HG03066 (cell line): ENCODE results near the gene GFPT2.
"Not testable (repeated sequence)": the region's sequence is repeated elsewhere in the genome, so short reads cannot be mapped to it uniquely, and the experiment has no call there.

ENCODE experiments used
- ATAC-seq: cut with Tn5 transposase; IDR thresholded peaks from one replicate; pipeline ENCODE4 v1.9.1; 2021; ENCODE audit warnings: low read depth; ENCODE audit not compliant: unreplicated experiment

Gene GFPT2

DNA sequence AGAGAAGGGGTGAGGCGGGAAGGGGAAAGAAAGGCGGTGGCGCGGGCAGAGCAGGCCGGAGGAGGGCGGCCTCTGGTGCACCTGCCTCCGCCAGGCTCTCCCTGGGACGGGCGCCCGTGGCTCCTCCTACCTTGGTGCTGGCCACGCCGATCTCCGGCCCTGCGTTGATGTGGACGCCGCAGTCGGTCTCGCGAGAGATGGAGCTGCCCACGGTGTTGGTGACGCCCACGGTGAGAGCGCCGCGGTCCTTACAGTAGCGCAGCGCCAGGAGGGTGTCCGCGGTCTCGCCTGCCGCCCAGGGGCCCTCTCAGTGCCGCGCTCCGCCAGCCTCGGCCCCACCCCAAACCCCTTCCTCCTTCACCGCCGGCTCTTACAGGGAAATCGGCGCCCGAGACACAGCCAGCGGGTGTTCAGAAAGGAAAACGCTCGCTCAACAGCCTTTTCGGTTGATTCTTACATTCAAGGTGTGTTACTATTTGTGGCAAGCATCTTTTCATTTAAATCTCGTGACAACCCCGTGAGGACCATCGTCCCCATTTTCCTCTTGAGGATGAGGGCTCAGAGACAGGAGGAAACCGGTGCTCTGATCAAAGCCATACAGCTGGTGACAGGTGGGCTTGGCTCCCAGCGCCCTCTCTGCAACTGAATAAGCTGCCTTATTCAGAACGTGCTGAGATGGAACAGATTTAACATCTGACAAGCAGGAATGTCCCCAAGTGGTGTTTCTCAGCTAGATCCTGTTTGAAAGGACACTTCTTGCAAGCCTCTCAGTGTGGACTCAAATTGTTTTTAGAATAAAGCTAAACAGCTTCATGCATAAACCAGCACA, 39.2 kb downstream of the GFPT2 start:
- no peak for ATAC-seq

DNA sequence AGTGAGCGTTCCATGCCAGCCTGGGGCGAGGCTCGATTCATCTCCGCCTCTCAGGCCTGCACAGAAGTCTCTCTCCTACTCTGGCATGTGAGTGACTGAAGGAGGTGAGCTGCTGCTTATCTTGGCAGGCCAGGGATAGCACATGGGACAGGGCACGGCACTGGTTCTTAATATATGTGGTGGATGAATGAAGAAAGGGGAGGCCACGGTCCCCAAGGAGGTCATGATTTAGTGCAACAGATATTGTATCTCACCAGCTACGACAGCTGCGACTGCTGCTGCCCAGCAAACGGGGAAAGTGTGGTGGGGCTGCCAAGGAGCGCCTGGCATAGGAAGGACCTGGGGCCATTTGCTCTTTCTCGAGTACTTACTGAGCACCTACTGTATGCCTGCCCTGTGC, 41.9 kb downstream of the GFPT2 start:
- no peak for ATAC-seq

DNA sequence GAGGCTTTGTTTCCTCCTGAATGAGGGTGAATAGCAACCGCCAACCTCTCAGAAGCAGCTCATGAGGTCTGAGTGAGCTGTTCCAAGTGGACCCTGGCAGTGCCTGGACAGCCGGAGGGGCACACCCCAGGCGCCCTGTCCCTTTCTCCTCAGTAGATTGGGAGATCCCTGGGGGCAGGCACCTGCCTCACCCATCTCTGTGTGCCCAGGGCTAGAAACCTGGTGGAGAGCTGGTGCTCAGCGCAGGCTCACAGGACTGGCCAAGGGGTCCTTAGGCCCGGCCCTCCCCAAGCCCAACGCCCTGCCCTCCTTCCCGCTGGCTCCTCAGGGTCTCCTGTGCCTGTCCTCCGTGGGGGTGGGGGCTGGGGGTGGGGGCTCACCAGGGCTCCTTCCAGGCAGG, 46.3 kb downstream of the GFPT2 start:
- ATAC-seq, result no peak

DNA sequence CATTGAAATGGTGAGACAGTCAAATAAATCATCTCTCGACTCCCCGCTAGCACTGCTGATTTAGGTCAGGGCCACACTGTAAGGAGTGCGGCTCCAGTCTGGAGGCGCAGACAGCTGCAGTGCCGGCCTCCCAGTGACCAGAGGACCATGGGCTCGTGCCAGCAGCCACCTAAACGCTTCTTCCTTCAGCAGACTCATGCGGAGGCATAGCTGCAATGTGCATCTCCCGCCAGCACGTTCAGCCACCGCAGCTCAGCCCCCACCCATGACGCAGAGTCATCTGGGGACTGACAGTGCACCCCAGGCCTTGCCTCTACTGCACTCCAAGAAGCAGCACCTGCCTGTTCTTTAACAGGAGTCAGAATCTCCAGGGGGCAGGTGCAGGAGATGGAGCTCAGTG, 47.7 kb downstream of the GFPT2 start:
- no peak for ATAC-seq

DNA sequence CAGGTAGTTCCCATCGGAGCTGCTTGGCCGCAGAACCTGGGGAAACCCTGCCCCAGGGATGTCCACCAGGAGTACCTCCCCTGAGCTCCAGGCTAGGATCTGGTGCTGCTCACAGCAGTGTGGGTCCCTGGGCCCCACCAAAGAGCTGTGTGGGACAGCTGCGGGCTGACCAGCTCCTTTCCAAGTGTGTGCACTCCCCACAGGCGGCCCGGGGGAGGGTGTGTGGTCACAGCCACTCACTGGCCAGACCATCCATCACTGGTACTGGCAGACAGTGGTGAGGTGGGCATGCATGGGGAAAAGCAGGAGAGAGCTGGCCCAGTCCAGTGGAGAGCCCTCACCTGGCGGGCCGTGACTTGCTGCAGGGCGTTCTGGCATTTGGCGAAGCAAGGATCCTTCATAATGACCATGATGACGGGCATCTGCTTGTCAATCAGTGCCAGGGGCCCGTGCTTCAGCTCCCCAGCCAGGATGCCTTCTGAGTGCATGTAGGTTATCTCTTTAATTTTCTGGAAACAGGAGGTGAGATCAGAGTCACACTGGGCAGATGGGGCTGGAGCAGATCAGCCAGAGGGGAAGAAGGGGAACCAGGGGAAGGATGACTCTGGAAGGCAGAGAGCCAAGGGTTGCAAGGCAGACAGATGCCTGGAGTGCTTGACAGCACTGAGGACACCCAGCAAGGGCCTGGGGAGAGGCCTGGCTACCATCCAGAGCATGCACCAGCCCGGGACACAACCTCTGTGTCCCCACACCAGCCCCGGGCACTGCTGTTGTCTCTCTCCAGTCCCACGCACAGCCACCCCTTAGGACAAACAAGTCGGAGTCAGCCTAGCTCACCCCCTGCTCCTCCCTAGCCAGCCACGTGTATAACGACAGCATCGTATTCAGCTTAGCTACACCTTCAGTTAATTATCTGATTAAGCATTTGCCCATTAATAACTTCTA, 48.4 kb downstream of the GFPT2 start:
- ATAC-seq, result no peak

DNA sequence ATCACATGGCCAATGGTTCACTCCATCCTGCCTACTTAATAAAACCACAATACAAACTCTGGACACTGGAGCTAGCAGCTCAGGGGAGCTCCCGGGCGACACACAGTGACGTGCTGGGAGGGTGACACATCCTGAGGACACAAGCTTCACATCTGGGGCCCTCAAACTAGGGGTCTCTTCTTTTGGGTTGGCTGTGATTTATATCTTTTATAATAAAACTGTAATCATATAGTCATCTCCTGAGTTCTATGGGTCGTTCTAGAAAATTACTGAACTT, 49.2 kb downstream of the GFPT2 start:
- ATAC-seq, result no peak

DNA sequence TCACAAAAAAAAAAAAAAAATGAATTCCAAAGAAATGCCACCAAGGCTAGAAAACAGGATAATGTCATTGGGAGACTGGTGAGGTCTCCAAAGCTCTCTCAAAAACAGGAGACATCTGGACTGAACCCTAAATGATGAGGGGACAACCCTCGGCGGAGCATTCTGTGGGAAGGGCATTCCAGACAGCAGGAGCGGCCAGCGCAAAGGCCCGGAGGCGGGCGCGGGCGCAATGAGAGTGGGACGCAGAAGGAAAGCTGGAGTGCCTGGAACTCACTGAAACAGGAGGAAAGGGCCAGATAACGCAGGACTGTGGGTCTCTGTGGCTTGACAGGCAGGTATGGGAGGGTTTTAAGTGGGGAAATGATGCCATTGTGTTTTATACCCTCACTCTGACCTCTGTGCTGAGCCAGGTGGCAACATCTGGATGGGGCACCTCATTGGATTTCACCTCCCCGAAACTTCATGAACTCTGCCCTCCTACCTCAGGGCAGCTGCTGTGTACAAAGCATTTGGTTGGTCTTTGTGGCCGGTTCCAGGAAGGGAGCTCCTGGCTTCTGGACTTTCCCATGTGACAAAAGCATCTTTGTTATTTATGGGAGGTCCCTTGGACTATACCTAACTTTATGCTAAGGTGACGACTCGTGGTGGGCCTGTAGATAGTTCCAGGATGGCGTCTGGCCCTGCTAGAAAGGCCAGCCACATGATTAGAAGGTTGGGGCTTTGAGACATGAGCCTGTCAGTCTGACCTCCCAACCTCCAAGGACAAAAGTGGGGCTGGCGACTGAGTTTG, 49.7 kb downstream of the GFPT2 start:
- no peak for ATAC-seq

DNA sequence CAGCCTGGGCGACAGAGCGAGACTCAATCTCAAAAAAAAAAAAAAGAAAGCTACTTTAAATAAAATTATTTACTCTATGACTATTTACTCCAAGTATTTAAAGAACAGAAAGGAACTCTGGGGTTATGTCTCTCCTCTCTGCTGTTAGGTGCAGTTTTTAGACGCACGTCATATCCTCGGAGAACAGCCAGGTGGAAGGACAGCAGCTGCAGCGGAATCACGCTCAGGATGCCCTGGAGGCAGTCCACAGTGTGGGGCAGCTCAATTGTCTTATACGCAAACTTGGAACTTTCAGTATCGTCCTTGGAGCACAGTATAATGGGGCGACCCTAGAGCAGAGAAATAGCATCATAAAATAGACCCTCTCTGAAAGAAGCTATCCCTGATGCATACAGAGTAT, 50.9 kb downstream of the GFPT2 start:
- no peak for ATAC-seq

DNA sequence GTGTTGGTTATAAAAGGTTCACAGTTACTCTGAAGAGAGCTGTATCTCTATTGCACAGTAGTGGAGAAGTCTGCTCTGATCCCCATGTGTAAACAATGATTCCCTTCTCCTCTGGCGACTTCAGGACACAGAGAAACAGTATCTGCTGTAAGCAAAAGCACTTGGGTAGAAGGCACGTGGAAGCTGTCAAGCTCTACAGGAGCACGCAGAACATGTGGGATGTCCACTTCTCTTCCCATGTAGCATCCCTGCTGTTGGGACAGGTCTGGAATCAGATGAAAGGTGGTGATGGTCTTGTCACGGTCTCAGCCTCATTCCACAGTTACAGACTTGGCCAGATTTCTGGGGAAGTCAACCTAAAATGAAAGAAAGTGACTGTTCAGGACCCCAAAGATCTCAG, 51.9 kb downstream of the GFPT2 start:
- ATAC-seq, result no peak

DNA sequence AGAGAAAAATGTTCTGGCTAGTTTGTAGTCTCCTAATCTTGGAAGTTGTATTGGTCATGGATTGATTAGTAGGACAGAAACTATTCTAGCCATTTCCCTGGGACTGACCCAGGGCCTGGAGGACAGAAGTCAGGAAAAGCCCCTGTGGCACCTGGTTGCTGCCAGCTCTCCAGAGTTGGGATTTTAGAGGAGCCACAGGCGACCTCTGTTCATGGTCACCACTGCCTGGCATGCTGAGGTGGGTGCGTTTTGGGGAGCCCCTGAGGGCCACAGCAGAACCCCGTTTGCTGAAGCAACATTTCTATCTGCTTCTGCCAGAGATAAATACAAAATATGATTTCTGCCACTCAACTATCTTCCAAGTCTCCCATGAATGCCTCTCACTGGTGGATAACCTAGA, 53.6 kb downstream of the GFPT2 start:
- no peak for ATAC-seq

DNA sequence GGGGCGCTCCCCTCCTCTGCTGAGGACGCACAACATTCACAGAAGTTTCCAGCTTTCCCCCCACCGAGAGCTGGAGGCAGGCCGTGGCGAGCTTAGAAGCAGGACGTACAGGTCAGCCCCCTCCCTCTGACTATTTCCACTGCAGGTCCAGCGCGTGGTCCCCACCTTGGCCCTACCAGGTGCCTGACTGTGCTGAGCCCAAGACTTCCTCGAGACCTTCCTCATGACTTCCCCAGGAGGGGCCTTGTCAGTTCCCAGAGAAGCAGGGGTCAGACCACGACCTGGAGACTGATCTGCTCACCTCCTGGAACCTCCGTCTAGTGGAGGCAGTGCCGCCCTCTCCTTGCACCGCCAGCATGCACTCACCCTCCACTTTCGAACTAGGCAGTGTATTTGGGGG, 54.1 kb downstream of the GFPT2 start:
- not testable (repeated sequence) for ATAC-seq

DNA sequence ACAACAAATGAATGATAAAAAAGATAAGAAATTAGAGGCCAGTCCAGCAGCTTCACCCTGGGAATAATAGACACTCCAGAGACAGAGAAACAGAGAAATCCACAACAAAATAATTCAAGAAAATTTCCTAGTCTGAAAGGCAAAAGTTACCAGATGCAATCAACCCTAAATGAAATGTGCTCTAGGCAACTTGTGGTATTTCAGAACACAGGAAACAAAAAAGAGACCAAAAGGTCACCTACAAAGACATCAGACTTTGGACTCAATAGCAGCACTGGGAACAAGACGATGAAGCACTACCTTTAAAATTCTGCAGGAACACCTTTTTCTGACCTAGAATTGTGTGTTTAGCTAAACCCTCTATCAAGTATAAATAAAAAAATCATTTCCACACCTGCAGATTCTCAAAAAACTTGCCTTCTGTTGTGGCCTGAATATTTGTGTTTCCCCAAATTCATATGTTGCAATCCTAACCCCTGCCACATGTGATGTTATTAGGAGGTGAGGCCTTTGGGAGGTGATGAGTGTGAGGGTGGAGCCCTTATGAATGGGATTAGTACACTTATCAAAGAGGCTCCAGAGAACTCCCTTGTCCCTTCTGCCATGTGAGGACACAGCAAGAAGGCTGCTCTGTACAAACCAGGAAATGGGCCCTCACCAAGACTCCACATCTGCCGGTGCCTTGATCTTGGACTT, 55.4 kb downstream of the GFPT2 start:
- no peak for ATAC-seq

DNA sequence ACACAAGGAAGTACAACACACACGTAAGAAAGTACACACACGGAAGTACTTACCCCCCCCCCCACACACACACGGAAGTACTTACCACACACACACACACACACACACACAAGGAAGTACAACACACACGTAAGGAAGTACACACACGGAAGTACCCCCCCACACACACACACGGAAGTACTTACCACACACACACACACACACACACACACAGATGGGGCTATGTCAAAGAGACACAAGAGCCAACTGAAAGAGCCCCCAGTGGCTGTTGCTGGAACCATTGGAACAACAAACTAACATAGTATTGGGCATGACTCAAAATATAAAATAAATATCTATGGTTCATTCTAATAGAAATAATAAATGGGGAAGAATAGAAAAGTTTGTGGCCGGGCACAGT, 56.4 kb downstream of the GFPT2 start:
- ATAC-seq, result no peak

DNA sequence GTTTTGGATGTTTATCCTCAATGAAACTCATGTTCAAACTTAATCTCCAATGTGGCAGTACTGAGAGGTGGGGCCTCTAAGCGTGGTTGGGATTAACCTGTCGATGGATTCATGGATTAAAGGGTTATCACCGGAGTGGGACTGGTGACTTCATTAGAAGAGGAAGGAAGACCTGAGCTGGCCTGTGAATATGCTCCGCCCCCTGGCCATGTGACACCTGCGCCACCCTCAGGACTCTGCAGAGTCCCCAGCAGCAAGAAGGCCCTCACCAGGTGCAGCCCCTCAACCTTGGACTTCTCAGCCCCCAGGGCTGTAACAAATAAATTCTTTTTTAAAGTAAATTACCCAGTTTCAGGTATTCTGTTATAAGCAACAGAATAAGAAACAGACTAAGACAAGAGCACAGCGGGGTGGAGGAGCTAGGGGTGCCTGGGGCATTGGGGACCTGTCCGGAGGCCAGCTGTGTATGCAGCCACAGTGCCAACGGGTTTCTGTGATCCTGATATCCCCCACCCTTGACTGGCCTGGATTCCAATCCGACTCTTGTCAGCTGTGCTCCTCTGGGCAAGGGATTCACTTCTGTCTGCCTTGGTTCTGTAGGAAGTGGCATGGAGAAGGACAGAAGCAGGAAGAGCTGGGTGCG, 58.1 kb downstream of the GFPT2 start:
- no peak for ATAC-seq

DNA sequence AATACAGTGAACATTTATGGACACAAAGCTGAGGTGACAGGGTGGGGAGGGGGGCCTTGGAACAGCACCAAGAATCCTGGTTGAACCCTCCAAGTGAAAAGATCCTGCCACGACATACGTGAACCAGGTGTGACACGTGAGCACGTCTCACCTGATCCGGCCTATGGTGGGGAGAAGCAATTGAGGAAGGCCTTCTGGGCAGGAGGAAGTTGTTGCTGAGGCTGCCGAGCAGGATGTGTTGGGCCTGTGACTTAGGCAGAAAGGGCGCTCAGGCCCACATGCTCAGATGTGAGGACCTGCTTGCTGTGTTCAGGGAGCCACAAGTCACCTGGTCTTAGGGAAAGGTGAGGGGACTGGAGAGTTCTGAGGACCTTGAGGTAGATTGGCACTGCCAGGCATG, 58.7 kb downstream of the GFPT2 start:
- no peak for ATAC-seq

DNA sequence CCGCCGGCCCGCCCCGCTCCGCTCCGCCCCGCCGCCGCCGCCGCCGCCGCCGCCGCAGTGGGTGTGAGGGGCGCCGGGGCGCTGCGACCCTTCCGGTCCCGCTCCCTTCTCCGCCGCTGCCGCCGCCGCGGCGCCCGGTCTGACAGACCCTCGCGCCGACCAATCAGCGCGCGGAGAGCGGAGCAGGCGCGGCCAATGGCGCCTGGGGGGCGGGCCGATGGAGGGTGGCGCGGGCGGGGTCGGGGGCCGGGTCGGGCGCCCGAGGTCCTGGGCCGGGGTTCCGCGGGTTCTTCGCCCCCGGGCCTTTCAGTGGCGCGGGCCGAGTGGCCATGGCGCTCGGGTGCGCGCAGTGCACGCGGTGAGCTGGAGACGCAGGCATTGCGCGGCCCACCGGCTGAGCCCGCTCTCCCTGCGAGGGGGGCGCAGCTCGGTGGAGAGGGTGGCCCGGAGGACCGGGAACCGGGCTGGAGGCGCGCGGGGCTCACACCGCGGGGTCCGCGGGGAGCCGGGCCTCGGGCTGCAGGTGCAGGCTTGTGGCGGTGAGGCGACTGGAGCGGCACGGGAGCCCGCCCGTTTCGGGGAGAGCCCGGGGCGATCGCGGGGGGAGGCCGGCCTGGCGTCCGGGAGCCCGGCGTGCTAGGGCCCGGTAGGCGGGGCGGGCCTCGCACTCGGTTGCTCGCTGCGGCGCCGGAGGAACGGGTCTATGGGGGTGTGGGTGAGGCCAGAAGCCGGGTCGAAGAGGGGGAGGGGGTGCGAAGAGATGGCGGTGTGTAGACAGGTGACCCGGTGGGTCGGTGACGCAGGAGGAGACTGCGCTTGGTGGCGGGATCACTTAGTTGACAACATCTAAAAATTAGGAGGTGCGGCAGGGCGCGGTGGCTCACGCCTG, 60.9 kb downstream of the GFPT2 start, which contains the start of gene MAPK9:
Gene MAPK9 (minus strand): TSS at position 141 of the 889 bp plus-strand sequence. CDS start 11,522 bp downstream, outside the sequence.
- peak; percentile 75 for ATAC-seq

DNA sequence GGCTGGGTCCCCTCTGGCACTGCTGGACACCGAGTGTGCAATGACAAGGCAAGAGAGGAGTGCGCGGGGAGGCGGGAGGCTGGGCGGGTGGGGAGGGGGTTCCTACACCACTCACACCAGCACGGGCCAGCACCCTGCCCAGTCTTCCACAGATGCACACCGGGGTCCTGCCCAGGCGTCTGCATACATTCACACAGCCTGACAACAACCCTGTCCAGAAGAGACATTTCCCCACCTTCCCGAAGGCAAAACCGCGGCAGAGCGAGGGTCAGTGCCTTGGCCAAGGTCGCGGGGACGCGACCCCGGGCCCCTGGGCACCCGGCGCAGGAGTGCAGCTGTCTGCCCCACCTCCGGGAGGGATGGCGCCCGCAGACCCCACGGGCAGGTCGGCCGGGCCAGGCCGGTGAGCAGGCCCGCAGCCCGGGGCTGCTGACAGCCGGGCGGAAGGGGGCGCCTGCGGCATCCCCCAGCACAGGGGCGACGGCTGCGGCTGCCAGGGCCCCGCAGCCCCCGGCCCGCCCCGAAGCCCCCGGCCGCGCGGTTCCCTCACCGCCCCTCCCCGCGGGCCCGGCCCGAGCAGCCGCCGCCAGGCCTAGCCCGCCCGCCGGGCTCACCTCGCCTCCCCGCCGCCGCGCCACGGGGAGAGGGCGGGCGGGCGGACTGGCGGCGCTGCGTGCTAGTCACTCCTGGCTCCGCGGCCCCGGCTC, 61.7 kb downstream of the GFPT2 start:
- peak; percentile 25 for ATAC-seq

DNA sequence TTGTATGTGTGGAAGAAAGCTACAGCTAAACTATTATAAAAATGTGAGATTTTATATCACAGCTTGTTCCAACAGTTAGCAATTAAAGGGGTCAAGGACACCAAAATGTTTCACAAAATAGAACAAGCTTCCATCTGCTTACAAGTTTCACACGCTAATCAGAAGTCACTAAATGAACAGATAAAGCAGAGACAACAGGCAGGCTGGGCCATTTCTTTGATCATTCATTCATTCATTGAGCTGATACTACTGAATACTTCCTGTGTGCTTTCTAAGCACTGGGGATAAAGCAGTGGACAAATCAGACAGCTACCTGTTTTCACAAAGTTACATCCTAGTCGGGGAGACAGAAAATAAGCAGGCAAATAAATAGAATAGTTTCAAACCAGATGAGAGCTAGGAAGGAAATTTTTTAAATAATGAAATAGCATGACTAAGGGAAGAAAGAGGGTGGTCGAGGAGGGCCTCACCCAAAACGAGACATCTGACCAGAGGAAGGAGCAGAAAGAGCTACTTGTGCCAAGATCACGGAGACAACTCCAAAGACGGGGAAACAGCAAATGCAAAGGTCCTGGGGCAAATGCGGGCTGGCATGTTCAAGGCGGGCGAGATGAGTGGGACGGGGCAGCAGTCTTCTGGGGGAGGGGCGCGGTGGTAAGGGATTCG, 62.4 kb downstream of the GFPT2 start:
- ATAC-seq, result no peak
